VCaP (cell line): ENCODE measurements around the gene SHPK.

Source experiments
- H3K27ac ChIP-seq: fragments of 450-650 bp; 2 replicates; pipeline ENCODE4 v1.5.1; 2017
- CTCF ChIP-seq: fragments of 450-650 bp; conservative IDR thresholded peaks from 2 replicates; pipeline ENCODE4 v1.5.1; 2017; ENCODE audit warnings: mild to moderate bottlenecking, moderate library complexity

SHPK gene

GRCh38 chr17:3621146-3621720 lies 14.8 kb downstream of the SHPK start:
- H3K27ac ChIP-seq = no peak overlapping the region
- TF ChIP-seq CTCF = no peak

- H3K27ac ChIP-seq = no peak overlapping the region
- no peak for TF ChIP-seq CTCF
These were observed 20.7 kb downstream of the SHPK start for GRCh38 chr17:3615160-3615870.

GRCh38 chr17:3613124-3613523 lies 22.9 kb downstream of the SHPK start:
- H3K27ac ChIP-seq = no peak overlapping the region
- no peak for TF ChIP-seq CTCF

GRCh38 chr17:3610523-3610922 lies 25.5 kb downstream of the SHPK start:
- no peak overlapping the region for H3K27ac ChIP-seq
- no peak for TF ChIP-seq CTCF

GRCh38 chr17:3609689-3610088 lies 26.4 kb downstream of the SHPK start:
- H3K27ac ChIP-seq = no peak overlapping the region
- no peak for TF ChIP-seq CTCF

- no peak for TF ChIP-seq CTCF
- no peak overlapping the region for H3K27ac ChIP-seq
These were observed 32.2 kb downstream of the SHPK start for GRCh38 chr17:3603870-3604259.

- no peak overlapping the region for H3K27ac ChIP-seq
- TF ChIP-seq CTCF = no peak
These were observed 32.8 kb downstream of the SHPK start for GRCh38 chr17:3603119-3603869.
